ENCODE results near the gene ZNF723. TPM values are rescaled to one million over a fixed set of nuclear protein-coding genes. Genes with fewer than 3 reads are reported as not detected.

The ZNF723 gene
- total and polyA plus RNA-seq, 2 of the 13 experiments (the other 11 are each of a cell fraction or from before 2014, with no cell fraction given): not detected

GRCh38 chr19:22783651-22784410 lies 48.3 kb upstream of the ZNF723 start, which contains the start of gene ZNF99:
TSS of gene ZNF99 (minus strand) at chr19:22784151. CDS start at chr19:22784016, 135 bp downstream.
- Histone ChIP-seq H3K9ac (ENCODE audit: insufficient read depth, low read depth, low read length) (no peak within 1 kb of the TSS), H3K4me3 (replicated peaks in 1 of 3; ENCODE audit: insufficient read depth in 1 of 3, low read depth in 2 of 3, low read length in 3 of 3) (no peak within 1 kb of the TSS), H3K4me1 (ENCODE audit: insufficient read depth, low read length) (no peaks in the 10 kb centered on the region), H4K20me1 (ENCODE audit: insufficient read depth, low read length) (no peaks in the 10 kb centered on the region), H3K9me3 (ENCODE audit: low read length) (peaks cover 87% of the 10 kb centered on the region), H3K79me2 (ENCODE audit: insufficient read depth, low read length) (no peaks in the 10 kb centered on the region), H3K27ac (ENCODE audit: extremely low read length, insufficient read depth, low read length) (no peak within 1 kb of the TSS), H3K27me3 (ENCODE audit: control insufficient read depth in 1 of 2, insufficient read depth in 2 of 2, low read length in 2 of 2) (no peaks in the 10 kb centered on the region), H3K4me2 (ENCODE audit: low read depth, low read length) (no peak within 1 kb of the TSS), H3K36me3 (replicated peaks in 1 of 2; ENCODE audit: control insufficient read depth in 1 of 2, insufficient read depth in 2 of 2, low read length in 2 of 2) (no peaks in the 10 kb centered on the region), H2AFZ (ENCODE audit: low read length) (no peak within 1 kb of the TSS)
- intact Hi-C loops (cut with micrococcal nuclease; ENCODE audit: unreplicated experiment) (no loop called here), in situ Hi-C loops (cut with HindIII; ENCODE audit: extremely low pct_ligation_motif_present, low pct_unique_long_range_greater_than_20kb) (no loop called here)
- no peak for DNase-seq (ENCODE audit: low spot score)
- ATAC-seq: no peak
- WGBS (ENCODE audit: low lambda C conversion rate): 37% methylated on average over 25 of the region's 36 CpGs
- ChIA-PET CTCF (ENCODE audit: low intra/inter-chr PET ratio, low total read pairs) (no interaction called here), POLR2A (no interaction called here)
- FAIRE-seq: no peak
- no TSS peak for BruUV-seq (replicated peaks)
- TF ChIP-seq SIN3A (IDR thresholded peaks at IDR 0.05; ENCODE audit: borderline replicate concordance, low read depth, low read length) (no peak), SP5 (CRISPR knock-in tag; IDR thresholded peaks at IDR 0.05; ENCODE audit: borderline replicate concordance, low read depth) (no peak), ZNF12 (CRISPR knock-in tag; IDR thresholded peaks at IDR 0.05) (no peak), ZNF543 (CRISPR knock-in tag; IDR thresholded peaks at IDR 0.05) (no peak), KLF11 (CRISPR knock-in tag; IDR thresholded peaks at IDR 0.05) (no peak), MIER3 (CRISPR knock-in tag; IDR thresholded peaks at IDR 0.05; ENCODE audit: borderline replicate concordance) (no peak), ZFP36L2 (CRISPR knock-in tag; IDR thresholded peaks at IDR 0.05) (no peak), ETV5 (CRISPR knock-in tag; IDR thresholded peaks at IDR 0.05; ENCODE audit: borderline replicate concordance) (no peak), ZNF260 (CRISPR knock-in tag; IDR thresholded peaks at IDR 0.05; ENCODE audit: borderline replicate concordance, low read depth) (no peak), LRRFIP1 (CRISPR knock-in tag; conservative IDR thresholded peaks at IDR 0.05) (no peak), ATAD3A (CRISPR knock-in tag; IDR thresholded peaks at IDR 0.05) (no peak), NFIC (IDR thresholded peaks at IDR 0.05; ENCODE audit: low read length) (no peak), ZNF75D (CRISPR knock-in tag; IDR thresholded peaks at IDR 0.05; ENCODE audit: borderline replicate concordance) (no peak), TP53 (CRISPR knock-in tag; conservative IDR thresholded peaks at IDR 0.05) (no peak), ZKSCAN5 (CRISPR knock-in tag; IDR thresholded peaks at IDR 0.05) (no peak), ZBTB42 (CRISPR knock-in tag; IDR thresholded peaks at IDR 0.05) (no peak), CC2D1A (CRISPR knock-in tag; IDR thresholded peaks at IDR 0.05) (no peak), ZBED4 (CRISPR knock-in tag; IDR thresholded peaks at IDR 0.05; ENCODE audit: borderline replicate concordance) (no peak)

Data from HepG2 (cell line).